HG03457 (cell line): ENCODE data around the gene IQSEC1.

ENCODE experiments used
- ATAC-seq: cut with Tn5 transposase; IDR thresholded peaks from one replicate; pipeline ENCODE4 v1.9.1; 2021; ENCODE audit warnings: moderate number of reproducible peaks; ENCODE audit not compliant: unreplicated experiment

The IQSEC1 gene

GRCh38 chr3:12852201-12852600, 221.0 kb downstream of the IQSEC1 start:
- no peak for ATAC-seq
